NCI-H1092 treated with DMSO at 0.1 percent for 48 hours (cell line): ENCODE results near the gene S100A4.

Source experiments
- DNase-seq: peaks from one replicate; lab custom pipeline; 2025; lab: John Stamatoyannopoulos, UW

S100A4 gene

DNA sequence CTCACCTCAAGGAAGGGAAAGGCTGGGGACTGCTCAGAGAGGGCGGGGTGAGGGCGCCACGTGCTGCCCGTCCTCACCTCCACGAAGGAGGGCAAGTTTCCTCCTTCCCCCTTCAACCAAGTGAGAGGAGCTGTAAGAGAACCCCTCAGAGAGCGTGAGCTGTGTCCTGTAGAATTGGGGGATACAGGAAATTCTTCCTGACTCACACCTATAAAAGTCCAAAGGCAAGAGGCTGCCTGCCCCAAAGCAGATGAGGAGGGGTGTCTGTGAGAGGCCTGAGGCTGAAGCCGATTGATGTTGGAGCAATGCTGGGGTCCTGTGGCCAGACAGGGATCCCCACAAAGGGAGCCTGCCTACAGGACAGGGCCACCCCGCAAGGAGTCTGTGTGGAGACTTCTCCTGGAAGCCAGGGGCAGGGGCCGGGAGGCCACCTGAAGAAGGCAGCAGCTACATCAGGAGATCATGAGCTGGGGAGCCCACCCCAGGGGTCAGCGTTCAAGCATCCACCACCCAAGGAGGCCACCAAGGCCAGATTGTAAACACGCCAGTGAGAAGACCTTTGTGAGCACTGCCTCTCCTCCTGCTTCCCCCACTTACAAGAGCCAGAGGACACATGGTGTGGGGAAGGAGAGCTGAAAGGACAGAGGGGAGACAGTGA, 37.6 kb downstream of the S100A4 start:
- DNase-seq: no peak

DNA sequence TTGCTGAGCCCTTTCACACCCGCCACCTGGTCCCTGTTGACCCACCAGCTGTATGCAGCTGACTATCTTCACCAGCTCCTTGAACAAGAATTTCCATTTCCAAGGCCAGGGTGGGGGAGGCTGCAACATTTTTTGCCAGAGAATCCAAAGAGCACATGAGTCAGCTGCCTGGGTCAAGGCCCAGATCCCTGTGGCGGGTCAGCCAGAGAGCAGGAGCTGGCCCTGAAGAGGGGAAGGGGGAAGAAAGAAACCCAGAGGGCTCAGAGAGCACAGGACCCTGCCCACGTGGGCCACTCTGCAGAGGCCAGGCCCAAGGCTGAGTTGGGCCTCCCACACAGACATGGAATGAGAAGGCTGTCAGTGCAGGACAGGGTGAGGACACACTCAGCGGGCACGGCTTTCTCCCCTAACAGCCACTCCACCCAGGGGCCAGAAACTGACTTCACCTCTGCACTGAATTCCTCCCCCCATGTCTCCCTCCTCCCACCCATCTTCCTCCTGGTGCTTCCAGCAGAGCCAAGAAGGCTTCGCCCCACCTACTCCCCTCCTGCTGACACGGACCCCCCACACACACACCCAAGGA, 38.7 kb downstream of the S100A4 start:
- no peak for DNase-seq

- DNase-seq: no peak
These were observed 39.2 kb downstream of the S100A4 start for GRCh38 chr1:153506386-153506785.

DNA sequence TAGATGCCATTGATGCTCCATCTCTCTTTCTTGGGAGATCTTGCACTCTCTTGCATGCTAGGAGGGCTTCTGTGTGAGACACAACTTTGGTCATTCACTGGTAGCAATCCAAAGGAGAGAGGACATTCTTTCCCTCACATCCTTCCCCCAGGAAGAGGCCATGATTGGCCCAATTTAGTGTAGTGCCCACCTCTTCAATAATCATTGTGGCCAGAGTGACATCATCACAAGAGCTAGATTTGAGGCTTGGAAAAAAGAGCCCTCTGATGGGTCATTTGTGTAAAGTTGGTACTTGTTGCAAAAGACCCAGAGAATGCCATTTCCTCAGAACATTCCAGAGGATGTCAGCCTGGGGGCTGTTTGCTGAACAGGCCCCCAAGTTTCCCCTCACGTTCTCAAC, 40.0 kb downstream of the S100A4 start:
- DNase-seq: no peak

DNA sequence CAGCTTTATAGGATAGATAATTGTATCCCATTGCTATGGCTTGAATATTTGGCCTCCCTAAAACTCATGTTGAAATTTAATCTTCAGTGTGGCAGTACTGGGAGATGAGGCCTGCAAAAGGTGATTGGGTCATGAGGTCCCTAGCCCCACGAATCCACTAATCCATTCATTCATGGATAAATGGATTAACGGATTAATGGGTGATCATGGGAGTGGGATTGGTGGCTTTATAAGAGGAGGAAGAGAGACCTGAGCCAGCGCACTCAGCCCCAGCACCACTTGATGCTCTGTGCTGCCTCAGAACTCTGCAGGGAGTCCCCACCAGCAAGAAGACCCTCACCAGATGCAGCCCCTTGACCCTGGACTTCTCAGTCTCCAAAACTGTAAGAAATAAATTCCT, 41.8 kb downstream of the S100A4 start:
- DNase-seq: no peak

GRCh38 chr1:153498746-153499145, 46.9 kb downstream of the S100A4 start:
- DNase-seq: no peak

DNA sequence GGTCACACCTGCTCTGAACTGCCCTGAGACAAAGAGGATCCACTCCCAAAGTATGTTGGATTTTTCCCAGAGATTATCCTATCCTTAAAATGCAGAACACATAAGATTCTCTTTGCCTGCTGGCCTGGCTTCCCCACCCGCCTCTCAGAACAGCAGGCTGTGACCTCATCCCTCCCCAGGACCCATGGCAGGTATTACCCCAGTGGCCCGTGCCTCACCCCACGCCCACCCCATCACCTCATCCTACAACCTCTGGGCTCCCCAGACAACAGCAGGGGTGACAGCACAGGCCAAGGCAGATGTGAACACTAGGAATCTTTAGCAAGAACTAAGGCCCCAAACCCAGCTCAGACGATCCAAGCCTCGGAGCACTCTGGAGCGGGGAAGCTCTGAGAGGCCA, 50.1 kb downstream of the S100A4 start:
- DNase-seq: no peak

DNA sequence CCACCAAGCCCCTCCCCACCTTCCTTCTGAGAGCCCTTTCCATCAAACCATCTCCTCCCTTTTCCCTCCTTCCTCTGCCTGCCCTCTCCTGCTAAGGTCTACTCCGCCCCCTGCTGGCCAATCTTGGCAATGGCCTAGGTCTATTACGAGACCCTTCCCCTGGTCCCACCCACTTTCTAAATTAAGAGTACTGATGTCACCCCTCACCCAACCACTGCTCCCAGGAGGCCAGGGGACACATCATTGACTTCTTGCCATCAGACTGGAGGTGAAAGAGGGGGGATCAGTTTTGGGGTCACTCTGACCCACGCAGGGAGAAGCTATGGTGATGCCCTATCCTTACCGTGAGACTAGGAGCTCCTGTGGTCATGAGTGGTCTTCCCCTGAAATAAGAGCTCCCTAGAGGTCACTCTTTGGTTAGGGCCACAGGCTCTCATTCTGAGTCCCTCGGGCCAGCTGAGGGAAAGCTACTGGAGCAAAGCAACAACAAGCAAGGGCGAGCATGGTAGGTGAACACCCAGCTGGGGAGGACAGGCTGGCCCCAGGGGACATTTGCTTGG, 50.5 kb downstream of the S100A4 start:
- DNase-seq: peak; percentile 90
